DMS53 treated with DMSO at 0.1 percent for 48 hours (cell line): ENCODE results near the gene CLCN4.

Source experiments
- DNase-seq: peaks from one replicate; lab custom pipeline; 2025; ENCODE audit not compliant: unreplicated experiment; lab: John Stamatoyannopoulos, UW

The CLCN4 gene

DNA sequence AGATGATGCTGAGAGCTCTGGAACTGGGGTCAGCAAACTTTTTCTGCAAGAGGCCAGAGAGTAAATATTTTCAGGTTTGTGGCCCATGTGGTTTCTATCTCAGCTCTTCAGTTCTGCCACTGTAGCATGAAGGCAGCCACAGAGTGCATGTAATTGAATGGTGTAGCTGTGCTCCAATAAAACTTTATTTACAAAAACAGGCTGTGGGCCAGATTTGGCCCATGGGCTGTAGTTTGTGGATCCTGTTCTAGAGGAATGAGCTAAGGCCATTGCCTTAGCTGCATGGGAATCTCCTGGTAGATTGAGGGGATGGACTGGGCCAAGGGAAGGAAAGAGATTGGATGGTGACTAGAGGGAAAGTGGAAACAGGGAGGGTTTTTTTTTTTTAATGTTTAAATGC, 36.8 kb downstream of the CLCN4 start:
- DNase-seq: no peak

DNA sequence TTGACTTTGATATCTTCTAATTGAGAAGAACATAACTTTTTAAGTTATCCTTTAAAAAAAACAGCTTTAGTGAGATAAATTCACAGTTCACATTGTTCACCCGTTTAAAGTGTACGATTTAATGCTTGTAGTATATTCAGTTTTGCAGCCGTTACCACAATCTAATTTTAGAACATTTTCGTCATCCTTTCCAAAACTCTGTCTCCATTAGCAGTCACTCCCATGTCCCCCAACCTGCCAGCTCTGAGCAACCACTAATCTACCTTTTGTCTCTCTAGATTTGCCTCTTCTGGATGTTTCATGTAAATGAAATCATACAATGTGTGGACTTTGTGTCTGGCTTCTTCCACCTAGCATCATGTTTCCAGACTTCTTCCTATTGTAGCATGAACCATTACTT, 38.6 kb downstream of the CLCN4 start:
- DNase-seq: no peak

DNA sequence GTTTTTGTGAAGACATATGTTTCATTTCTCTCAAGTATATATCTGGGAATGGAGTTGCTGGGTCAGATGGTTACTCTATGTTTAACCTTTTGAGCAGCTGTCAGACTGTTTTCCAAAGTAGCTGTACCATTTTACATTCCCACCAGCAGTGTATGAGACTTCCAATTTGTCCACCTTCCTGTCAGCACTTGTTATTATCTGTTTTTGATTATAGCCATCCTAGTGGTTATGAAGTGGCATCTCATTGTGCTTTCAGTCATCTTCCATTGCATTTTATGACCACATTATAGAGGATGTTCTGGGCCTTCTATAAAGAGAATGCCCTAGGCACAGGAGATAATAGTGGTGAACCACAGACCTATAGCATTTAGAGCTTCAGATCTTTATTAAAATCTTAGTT, 39.2 kb downstream of the CLCN4 start:
- DNase-seq: no peak

DNA sequence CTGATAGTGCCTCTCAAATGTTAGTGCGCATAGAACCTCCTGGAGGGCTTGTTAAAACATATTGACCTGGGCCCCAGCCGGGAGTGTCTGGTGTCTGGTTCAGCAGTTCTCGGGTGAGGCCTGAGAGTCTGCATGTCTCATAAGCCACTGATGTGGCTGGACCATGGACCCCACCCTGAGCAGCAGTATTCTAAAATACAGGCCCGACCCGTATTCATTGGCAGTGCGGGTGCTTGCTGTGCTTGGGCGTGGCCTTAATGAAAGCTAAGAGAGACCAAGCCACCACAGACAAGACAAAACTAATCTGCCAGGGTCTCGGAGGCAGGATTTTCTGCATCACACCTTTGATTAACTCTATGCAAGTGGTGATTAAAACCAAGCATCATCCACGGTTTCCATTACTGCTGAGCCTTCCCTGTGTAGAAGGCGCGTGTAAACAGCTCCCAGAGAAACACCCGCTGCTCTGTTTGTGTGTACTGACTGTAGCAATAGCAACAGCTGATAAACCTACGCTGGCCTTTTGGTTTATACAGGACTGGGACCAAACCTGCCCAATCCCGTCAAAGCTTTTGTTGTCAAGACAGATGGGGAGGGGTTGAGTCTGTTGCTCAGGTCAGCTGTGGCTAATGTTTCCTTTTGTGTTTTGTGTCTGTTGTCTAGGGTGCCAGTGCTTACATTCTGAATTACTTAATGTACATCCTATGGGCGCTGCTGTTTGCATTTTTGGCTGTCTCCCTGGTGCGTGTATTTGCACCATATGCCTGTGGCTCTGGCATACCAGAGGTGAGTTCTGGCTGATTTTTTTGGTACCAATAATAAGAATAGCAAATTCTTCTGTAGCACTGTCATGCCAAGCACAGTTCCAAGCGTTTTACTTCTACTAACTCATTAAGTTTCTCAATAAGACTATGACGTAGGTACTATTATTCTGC, 40.8 kb downstream of the CLCN4 start:
- no peak for DNase-seq

DNA sequence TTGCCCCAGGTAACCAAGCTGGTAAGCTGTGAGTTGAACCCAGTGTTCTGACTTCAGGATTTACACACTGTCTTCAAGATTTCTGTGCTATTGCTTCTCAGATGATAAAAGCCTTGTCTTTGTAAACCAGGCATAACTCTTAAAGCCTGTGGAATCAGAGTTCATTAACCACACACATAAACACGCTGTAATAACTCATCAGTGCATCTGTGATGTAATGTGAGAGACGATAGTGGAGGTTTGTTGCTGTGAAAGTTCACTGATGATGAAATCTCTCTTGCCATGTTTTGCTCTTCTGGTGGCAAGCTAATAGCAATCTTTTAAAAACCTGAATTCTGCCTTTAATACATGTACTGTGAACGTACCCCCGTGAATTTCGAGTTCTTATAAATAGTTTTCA, 41.5 kb downstream of the CLCN4 start:
- DNase-seq: no peak

DNA sequence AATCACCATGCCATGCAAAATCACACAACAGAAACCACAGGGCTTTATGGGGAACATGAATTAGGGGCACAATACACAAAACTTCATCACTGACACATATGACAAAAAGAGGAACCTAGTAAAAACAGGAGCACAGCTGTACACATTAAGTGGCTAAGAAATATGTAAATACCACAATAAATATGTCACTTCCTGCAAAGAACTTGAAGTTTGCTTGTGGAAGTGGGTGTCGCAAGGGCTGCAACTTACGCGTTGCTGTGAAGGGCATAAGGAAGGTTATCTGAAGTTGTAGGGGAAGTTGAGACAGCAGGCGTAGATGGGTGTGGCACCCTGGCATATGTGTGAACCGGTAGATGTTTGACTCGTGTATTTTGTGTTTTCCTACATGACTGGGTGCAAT, 42.4 kb downstream of the CLCN4 start:
- no peak for DNase-seq

DNA sequence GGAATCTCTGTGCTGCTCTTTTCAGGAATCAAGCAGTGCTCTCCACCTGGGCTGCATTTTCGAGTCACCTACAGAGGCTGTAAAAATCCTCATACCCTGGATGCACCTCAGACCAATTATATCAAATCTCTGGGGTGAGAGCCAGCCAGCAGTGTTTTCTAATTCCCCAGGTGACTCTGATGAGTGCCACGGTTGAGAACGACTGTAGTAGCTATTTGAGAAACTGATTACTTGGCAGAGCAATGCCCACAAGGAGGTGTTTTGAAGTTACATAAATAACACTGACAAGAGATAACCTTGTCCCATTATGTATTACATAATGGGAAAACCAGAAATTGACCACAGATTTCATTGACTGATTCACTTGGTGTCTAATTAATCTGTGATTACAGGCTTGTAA, 46.8 kb downstream of the CLCN4 start:
- no peak for DNase-seq

DNA sequence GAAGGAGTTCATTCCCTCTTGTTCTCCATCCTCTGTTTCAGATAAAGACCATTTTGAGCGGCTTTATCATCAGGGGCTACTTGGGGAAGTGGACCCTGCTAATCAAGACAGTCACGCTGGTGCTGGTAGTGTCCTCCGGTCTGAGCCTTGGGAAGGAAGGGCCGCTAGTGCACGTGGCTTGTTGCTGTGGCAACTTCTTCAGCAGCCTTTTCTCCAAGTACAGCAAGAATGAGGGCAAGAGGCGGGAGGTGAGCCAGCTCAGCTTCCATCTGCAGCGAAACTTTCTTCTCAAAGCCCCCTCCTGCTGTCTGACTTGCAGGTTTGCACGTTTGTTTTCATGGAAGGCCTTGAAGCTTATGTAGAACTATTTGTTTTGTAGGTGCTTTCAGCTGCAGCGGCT, 49.5 kb downstream of the CLCN4 start:
- no peak for DNase-seq

DNA sequence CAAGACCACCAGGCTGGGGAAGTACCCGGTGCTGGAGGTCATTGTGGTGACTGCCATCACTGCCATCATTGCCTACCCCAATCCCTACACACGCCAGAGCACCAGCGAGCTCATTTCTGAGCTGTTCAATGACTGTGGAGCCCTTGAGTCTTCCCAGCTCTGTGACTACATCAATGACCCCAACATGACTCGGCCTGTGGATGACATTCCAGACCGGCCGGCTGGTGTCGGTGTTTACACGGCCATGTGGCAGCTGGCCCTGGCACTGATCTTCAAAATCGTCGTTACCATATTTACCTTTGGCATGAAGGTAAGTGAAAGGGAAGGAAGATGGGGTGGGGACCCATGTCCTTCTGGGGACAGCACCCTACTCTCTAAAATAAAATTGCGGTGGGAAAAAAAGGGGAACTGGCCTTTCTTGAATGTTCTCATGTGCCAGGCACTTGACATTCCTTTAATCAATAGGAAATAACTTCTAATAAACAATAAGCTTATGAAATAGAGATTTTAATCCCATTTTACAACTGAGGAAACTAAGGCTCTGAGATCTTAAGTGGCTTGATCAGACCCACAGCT, 51.6 kb downstream of the CLCN4 start:
- DNase-seq: no peak

DNA sequence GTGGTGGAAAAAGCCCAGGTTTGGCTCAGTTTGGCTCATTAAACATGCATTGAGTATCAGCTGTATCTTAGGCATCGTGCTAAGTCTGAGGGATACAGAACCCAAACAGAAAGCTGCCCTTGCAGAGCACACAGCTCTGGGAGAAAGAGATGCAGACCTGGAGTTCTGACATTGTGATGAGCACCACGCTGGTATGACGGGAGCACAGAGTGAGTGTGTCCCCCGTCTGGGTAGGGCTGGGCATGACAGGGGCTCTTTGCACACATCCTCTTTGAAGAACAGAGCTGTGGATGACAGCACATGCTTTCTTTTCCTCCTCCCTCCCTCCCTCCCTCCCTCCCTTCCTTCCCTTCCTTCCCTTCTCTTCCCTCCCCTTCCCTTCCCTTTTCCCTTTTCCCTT, 52.2 kb downstream of the CLCN4 start:
- DNase-seq: no peak

DNA sequence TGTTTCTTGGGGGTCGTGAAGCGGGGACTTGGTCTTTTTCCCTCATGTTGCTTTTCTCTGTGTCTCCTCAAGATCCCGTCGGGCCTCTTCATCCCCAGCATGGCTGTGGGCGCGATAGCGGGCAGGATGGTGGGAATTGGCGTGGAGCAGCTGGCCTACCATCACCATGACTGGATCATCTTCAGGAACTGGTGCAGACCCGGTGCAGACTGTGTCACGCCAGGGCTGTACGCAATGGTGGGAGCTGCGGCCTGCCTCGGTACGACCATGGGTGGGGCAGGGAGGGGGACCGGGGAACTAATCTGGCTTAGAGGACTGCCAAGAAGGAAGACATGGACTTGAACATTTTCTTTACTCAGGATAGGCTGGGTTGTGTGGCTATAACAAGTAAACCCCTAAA, 55.6 kb downstream of the CLCN4 start:
- no peak for DNase-seq

DNA sequence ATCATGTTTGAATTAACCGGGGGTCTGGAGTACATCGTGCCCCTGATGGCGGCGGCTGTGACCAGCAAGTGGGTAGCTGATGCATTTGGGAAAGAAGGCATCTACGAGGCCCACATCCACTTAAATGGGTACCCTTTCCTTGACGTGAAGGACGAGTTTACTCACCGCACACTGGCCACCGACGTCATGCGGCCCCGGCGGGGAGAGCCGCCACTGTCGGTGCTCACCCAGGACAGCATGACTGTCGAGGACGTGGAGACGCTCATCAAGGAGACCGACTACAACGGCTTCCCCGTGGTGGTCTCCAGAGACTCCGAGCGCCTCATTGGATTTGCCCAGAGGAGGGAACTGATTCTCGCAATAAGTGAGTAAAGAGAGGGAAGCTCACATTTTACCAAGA, 56.9 kb downstream of the CLCN4 start:
- no peak for DNase-seq

DNA sequence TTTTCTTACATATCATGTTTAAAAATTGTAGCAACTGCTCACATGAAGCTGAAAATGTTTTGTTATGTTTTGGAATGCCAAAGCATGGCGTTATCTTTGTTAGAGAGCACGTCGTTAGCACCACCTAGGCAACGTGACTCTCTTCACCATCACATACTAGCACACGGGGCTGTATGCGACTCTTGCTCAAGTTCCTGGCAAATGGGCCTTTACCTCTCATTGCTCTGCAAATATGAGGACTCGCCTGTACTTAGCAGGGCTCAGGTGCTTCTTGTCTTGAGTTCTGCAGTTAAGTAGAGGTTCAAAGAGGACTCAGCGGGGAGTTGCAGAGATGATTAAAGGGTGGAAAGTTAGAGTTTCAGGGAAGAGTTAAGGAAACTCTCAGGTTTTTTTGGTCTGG, 59.4 kb downstream of the CLCN4 start:
- no peak for DNase-seq

DNA sequence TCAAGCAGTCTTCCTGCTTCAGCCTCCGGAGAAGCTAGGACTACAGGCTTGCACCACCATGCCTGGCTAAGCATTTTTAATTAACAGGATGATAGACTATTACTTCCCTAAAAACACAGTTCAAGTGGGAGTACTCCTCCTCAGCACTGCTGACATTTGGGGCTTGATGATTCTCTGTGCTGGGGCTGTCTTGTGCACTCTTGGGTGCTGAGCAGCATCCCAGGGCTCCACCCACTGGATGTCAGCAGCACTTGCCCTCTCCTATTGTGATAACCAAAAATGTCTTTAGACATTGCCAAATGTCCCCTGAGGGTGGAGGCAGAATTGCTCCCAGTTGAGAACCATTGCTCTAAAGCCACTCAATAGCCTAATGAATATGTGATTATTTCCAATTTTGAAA, 60.4 kb downstream of the CLCN4 start:
- DNase-seq: no peak

DNA sequence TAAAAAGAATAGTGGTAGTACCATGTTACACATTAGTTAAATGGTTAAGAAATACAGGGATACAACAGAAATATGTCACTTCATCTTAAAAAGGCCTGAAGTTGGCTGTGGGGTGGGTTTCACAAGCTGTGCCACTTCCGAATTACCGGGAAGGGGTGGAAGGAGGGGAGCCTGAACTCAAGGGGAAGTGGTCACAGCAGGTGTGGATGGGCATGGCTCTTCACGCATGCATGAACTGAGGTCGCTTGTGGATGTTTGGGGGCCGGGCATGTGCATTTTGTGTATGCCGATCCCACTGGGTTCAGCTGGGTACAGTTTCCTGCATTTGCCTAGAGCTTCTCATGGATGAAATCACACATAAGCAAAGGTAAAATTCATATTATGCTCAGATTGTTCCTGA, 64.9 kb downstream of the CLCN4 start:
- no peak for DNase-seq

DNA sequence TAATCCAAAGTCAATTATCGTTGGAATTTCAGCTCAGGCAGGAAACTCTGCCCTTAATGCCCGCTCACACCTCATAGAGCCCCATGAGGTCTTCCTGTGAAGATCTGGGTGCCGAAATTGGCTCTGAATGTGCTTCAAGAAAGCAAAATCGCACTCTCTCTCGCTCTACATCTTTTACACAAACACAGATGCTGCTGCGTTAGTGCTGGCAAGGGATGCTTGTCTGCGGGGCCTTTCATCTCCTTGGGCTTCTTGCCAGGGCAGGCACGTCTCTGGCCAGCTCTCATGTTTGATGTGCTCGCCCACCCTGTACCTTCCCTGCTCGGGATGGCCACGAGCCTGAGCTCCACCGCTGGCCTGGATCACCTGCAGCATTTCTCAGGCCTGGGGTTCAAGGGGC, 66.5 kb downstream of the CLCN4 start:
- no peak for DNase-seq

DNA sequence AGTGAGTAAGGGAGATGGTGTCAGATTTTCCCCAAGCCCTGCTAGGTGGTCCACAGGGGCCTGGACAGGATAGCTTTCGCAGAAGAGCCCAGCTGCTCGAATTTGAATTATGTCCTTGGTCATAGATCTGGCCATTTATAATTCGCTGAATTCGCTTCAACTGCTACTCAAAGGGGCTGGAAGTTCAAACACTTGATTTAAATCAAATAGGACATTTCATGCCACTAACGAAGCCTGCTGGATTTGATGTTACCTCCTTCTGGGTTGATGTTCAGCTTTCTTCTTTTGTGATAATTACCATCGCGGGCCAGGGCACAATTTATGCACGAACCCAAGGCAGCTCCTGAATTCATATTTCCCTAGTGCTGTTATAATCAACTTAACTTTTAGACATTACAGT, 67.0 kb downstream of the CLCN4 start:
- no peak for DNase-seq

DNA sequence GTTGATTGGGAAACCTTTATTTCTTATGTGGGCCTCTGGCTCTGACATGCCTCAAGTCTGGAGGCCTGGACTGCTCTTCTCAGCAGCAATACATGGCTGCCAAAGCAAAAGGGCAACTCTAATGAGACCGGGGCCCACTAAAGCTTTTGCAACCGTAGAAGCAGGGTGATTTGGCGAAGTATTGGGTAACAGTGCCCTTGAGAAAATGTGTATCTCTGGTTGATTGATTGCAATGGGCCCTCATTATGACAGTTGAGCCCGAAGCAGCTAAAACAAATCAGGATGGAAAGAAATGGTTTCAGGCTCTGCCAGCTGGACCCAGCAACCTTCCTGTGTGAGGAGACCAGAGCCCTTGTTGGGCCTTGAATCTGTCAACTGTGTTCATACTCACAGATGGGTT, 73.4 kb downstream of the CLCN4 start:
- DNase-seq: no peak

DNA sequence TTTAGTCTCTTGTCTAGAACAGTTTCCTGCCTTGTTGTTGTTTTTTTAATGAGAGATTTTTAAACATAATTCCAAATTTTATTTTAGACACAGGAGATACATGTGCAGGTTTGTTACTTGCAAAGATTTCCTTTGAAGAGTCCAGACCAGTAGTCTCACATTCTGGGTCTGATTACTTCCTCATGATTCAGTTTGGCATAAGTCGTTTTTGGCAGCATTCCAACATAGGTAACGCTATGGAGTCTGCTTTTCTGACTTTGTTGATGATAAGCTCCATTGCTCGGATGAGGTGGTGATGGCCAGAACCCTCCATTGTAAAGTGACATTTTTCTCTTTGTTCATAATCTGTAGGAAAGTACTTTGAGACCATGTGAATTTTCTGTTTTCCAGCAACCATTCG, 74.7 kb downstream of the CLCN4 start:
- no peak for DNase-seq

DNA sequence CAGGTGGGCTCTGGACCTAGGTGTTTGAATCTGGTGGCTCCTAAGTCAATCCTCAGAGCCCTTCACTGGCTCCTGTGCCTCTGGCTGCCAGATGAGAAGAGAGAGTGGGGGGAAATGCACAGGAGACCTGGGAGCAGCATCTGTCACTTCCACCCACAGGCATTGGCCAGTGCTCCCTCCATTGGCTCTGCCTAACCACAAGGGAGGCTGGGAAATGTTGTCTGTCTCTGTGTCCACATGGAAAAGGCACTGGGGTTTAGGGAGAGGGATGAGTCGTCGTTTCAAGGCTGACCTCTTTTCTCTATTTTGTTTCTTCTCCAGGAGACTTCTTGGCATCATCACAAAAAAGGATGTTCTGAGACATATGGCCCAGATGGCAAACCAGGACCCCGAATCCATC, 76.4 kb downstream of the CLCN4 start:
- DNase-seq: no peak

DNA sequence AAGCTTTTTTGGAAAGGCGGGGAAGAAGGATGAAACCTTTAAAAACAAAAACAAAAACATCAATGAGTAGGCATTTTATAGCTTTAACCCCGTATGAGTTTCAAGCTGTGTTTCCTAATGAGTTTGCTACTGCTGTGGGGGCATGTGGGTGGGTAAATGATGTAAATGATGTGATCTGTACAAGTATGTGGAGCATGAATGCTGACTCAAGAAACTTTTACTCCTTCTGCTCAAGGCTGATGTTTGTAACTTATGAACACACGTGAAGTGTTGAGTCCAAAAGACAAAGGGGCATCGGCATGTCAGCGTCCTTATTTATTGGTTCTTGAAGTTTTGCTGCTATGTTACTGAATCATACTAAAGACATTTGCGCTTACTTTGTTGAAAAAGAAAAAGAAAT, 76.9 kb downstream of the CLCN4 start:
- no peak for DNase-seq

DNA sequence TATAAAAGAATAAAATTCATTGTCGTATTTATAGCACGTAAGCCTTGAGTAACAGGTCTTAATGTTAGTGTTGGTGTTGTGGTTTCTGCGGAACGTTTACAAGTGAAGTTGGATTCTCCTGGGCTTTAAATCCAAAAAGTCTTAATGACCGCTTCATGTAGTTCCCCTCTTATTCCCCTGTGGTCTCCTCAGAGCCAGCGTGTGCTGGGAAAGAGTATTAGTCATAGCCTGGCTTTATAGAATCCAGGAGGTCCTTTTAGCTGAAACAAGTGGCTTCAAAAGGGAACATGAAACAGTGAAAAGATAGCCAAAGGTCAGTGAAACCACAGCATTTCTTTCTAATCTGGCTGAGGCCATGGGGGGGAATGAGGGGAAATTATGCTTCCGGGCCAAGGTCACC, 79.1 kb downstream of the CLCN4 start:
- DNase-seq: no peak

DNA sequence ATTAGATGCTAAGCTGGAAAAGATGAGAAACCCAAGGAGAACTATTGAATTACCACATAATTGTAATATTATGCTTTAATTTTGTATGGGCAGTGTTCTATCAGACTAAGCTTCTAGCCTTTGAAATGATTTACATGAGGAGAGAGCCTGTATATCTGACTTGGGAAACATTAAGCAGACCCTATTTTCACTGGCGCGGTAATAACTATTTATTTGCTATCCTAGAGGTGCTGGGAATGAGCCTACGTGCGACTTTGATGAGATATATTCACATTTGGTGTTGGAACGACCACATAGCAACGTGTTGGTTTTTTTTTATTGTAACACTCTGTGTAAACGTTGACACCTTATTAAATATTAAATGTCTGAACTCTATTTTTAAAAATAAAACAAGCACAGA, 80.5 kb downstream of the CLCN4 start:
- no peak for DNase-seq
